ENCODE data around the gene SOX15.
"Not testable (repeated sequence)": the region's sequence is repeated elsewhere in the genome, so short reads cannot be mapped to it uniquely, and the experiment has no call there.

Gene SOX15

DNA sequence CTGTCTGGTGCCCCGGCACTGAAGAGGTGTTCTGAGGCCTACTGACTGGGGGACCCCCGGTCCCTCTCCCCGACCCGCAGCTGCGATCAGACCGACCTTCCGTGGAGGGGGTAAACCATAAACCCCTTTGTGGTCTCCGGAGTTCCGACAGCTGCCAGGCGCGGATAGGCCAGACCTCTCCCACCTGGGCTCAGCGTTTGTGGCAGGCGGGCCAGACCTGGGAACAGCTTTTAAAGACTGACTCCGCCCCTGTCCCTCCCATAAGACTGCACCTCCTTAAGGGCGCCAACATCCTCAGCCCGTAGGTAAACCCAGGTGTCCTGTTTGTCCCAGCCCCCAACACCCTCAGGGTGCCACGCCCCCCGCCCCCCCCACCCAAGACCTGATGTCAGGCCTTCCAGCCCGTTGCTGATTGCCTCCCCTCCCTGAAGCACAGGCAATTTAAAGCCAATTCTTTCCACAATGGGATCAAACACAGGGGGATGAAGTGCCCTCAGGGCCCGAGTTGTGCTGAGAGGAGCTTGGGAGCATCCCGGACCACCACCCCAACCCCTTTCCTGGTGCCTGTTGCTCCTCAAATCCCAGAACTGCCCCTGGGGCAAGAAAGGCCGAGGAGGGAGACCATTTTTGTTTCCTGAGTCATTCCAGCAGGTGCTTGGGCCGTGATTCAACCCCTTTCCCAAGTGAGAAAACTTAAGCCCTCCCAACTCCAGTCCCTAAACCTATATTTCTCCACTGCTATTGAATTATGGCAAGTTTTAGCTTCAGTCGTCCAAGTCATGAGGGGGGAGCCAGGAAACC lies at the start of gene SOX15:
Gene SOX15, minus strand, starts transcription at position 204 of the 801 bp plus-strand sequence. CDS start 418 bp downstream, outside the sequence.
- no peak for DNase-seq

DNA sequence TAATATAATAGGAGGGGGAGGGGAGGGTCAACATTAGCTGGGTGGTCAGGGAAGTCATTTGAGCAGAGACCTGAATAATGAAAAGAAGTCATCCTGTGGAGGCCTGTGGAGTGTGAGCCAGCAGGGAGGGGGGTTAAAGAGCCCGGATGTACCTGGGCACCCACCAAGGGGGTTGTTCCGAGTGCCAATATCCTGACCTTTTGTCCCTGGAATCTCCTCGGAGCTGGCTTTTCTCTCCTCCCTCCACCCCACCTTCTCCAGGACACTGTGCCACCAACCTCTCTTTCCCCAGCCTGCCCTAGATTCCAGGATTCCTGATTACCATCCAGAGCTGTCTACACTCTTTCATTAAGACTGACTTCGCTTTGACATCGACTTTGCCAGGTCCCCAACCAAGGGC lies 46.3 kb upstream of the SOX15 start:
- DNase-seq: no peak

DNA sequence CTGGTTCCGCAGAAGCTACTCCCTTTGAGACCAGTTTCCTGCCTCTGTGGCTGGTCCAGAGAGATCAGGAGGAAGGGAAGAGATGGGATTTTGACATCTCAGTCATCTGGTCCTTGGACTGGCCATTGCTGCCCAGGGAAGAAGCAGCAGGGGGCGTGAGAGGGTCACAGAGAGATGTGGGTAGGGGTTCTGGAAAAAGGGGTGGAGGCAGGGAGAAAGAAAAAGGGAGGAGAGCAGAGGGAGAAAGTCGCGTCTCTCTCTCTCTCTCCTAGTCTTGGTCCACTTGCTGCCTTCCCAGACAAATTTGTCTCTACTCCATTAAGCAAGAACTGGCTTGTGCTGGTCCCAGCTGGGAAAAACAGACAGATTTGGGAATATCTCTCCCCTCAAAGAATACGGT lies 44.5 kb upstream of the SOX15 start:
- DNase-seq: no peak

DNA sequence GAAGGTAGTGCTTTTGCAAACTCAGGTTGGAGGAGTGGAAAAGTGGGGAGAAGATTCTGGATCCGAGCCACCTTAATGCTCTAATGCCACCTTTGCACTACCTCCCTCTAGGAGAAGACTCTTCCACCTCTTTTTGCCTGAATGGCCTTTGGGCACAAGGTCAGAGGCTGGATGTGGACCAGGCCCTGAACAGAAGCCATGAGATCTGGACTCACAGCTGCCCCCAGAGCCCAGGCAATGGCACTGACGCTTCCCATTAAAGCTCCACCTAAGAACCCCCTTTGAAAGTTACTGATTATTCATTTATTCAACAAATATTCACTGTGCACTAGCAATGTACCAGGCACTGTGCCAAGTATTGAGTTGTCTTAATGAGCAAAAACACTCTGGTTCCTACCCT lies 43.2 kb upstream of the SOX15 start:
- no peak for DNase-seq

DNA sequence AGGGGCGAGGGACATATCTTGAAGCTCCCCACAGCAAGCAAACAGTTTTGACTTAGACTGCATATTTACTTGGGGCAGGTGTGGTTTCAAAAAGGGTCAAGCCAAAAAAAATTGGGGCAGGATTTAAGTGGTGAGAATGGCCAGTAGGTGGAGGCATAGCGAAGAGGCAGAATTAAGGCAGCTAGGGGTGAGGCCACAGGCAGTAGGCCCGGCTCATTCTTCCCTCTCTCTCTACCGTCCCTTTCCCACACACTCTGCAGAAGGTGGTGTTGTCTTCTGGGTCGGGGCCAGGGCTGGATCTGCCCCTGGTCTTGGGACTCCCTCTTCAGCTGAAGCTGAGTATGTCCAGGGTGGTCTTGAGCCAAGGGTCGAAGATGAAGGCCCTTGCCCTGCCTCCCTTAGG lies 42.6 kb upstream of the SOX15 start:
- no peak for DNase-seq

DNA sequence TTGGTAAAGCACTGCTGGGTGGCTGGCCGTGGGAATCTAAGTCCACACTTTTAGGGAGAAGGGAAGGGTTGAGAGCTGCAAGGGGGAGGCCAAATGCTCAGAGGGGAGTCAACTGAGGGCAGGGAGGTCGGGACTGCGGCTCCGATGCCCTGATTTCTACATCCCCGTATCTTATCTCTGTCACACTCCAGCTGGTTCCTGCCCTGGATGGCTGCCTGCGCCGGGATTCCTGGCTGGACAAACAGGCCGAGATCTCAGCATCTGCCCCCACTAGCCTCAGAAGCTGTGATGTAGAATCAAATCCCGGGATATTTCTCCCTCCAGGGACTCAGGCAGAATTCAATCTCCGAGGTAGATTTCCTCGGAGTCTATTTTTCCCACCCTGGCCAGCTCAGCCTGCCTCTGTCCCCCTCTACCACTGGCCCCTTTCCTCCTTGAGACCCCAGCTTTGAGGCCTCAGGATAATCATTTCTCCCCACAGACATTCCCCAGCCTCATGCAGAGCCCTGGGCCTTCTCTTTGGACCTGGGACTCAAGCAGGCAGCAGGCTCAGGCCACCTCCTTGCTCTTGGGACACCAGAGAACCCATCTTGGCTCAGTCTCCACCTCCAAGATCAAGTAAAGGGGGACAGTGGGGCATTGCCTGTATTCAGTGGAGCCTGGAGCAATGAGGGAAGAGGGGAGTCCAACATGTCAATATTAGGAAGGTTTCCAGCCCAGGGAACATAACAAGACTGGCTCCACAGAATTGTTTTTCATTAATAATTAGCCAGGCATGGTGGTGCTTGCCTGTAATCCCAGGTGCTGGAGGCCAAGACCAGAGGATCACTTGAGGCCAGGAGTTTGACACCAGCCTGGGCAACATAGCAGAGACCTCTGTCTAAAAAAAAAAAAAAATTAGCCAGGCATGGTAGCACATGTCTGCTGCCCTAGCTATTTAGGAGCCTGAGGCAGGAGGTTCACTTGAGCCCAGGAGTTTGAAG lies 41.8 kb upstream of the SOX15 start:
- no peak for DNase-seq

DNA sequence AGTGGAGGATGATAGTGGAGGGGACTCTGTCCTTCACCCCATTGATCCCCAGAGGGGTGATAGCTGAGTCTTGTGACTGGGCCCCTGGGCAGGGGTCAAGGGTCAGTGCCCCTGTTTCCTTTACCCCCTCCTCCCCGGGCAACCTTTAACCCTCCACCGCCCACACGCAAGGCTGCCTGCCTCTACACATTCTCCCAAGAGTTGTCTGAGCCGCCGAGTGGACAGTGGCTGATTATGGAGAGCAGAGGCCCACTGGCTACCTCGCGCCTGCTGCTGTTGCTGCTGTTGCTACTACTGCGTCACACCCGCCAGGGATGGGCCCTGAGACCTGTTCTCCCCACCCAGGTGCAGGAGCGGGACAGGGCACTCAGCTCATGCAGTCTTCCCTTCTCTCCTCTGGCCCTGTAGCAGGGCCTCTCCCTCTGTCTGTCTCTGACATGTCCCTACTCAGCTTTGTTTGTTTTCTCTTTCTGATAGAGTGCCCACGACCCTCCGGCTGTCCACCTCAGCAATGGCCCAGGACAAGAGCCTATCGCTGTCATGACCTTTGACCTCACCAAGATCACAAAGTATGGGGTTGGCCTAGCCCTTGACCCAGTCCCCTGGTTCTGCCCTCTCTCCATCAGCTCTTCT lies 40.2 kb upstream of the SOX15 start, which contains the start of gene SHBG:
Gene SHBG, plus strand, starts transcription at position 197 of the 633 bp plus-strand sequence. Its CDS starts 38 bp downstream, at position 235.
- no peak for DNase-seq

DNA sequence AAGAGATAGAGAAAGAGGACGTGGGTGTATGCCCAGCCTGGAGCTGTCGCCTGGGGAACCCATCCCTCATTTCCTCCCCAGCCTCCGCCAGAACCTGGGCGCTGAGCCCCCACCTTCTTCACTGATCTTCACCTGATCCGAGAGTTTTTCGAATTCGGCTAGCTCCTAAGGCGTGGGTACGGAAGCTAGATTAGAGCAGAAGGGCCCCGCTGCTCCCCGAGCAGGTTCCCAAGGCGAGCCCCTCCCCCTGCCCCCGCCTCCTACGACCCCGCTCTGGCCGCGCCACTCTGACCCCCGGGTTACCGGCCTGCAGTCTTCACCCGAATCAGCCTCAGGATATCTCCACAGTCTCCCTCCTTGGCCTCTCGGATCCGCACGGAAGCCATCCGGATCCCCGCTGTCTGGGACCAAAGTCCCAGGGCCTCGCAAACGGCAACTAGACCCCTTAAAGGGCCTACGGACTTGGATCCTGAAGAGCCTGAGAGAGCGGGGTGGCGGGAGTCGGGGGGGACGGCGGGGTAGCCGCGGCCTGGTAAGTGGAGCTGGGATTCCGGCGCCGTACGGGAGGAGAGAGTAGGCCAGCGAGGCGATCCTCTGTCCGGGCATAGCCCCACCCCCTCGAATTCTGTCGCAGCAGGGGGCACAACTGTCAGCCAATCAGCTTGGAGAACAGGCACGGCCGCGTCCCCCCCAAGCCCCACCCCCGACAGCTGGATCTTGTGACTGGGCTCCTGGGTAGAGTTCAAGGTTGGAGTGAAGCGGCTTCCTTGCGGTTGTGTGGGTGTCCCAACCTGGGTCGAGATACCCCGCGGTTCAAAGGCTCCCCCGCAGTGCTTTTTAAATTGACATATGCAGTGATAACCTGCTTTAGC lies 37.6 kb upstream of the SOX15 start, which contains the start of gene SAT2:
Gene SAT2, minus strand, starts transcription at position 572 of the 872 bp plus-strand sequence. Its CDS starts 186 bp downstream, at position 386.
- peak; percentile 76 for DNase-seq

DNA sequence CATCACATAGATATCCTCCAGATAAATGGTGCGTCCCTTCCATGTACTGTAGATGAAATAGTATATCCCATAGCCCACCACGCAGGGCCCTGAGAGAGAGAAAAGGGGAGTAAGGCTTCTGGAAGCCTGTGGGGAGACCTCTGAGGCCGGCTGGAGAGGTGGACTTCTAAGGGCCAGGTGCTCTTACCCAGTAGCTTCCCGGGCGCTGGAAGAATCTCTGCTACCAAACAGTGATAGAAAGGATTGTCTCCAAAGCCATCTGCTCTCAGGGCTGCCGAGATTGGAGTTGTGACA lies 37.0 kb upstream of the SOX15 start:
- no peak for DNase-seq

DNA sequence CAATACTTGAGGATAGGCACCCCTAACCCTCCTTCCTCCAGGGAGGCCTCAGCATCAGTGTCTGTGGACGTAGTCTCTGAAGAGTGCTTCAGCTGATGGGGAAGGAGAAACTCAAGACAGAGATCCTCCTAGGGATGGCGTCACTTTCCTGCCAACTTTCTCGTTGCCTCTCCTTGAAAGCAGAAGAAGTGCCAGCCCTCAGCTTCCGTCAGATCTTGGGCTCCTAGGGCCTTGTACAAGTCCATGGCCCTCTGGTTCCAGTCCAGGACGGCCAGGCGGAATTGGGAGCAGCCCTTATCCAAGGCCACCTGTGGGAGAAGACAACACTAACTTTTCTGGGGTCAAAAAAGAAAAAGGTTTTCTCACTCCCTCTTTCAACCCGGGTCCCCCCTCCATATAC lies 36.4 kb upstream of the SOX15 start:
- DNase-seq: no peak

DNA sequence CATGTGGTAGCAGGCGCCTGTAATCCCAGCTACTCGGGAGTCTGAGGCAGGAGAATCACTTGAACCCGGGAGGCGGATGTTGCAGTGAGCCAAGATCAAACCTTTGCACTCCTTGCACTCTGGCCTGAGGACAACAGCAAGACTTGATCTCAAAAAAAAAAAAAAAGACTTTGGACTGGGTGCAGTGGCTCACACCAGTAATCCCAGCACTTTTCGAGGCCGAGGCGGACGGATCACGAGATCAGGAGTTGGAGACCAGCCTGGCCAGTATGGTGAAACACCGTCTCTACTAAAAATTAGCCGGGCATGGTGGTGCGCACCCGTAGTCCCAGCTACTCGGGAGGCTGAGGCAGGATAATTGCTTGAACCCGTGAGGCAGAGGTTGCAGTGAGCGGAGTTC lies 35.9 kb upstream of the SOX15 start:
- not testable (repeated sequence) for DNase-seq

DNA sequence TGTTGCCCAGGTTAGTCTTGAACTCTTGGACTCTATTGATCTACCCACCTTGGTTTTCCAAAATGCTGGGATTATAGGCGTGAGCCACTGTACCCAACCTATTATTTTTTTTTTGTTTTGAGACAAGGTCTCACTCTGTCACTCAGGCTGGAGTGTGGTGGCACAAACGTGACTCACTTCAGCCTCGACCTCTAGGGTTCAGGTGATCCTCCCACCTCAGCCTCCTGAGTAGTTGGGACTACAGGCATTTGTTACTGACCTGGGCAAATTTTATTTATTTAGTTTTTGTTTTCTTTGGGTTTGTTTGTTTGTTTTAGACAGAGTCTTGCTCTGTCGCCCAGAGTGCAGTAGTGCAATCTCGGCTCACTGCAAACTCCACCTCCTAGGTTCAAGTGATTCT lies 33.8 kb upstream of the SOX15 start:
- no peak for DNase-seq

DNA sequence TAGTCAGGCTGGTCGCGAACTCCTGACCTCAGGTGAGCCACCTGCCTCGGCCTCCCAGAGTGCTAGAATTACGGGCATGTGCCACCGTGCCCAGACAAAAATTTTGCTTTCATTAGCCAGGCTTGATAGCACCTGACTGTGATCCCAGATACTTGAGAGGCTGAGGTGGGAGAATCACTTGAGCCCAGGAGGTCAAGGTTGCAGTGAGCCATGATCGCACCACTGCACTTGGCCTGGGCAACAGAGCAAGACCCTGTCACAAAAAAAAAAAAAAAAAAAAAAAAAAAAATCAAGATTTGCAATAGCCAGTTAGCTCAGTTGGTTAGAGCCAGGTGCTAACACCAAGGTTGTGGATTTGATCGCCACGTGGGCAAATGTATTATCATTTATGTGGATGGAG lies 30.9 kb upstream of the SOX15 start:
- DNase-seq: no peak

DNA sequence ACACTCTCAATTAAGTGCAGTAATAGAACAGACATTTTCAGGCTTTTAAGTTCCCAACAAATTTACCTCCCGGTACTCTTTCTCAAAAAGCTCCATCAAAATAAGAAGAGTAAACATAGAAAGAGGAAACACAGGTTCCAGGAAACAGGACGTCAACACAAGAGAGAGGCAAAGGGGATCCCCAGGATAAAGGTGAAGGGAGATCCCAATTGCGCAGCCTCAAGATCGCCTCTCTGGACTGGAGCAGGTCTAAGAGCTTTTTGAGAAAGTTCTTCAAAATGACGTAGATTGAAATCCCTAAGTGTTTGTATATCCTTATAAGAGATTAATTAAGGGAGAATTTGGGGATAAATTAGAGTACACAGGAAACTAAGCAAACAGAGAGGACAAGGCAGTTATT lies 28.7 kb upstream of the SOX15 start:
- DNase-seq: no peak

DNA sequence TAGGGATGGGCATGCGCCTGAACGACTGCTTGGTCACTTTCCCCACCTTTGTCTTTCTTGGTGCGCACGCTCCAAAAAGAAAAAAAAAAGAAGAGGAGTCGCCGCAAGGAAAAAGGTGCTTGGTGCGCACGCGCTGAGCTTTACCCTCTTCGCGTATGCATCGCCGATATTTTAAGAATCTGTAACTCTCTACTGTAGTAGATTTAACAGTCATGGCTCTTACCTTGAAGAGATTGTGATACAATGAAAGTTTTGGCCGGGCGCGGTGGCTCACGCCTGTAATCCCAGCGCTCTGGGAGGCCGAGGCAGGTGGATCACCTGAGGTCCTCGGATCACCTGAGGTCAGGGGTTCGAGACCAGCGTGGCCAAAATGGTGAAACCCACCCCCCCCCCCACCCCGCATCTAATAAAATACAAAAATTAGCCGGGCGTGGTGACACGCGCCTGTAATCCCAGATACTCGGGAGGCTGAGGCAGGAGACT lies 25.4 kb upstream of the SOX15 start:
- DNase-seq: no peak

DNA sequence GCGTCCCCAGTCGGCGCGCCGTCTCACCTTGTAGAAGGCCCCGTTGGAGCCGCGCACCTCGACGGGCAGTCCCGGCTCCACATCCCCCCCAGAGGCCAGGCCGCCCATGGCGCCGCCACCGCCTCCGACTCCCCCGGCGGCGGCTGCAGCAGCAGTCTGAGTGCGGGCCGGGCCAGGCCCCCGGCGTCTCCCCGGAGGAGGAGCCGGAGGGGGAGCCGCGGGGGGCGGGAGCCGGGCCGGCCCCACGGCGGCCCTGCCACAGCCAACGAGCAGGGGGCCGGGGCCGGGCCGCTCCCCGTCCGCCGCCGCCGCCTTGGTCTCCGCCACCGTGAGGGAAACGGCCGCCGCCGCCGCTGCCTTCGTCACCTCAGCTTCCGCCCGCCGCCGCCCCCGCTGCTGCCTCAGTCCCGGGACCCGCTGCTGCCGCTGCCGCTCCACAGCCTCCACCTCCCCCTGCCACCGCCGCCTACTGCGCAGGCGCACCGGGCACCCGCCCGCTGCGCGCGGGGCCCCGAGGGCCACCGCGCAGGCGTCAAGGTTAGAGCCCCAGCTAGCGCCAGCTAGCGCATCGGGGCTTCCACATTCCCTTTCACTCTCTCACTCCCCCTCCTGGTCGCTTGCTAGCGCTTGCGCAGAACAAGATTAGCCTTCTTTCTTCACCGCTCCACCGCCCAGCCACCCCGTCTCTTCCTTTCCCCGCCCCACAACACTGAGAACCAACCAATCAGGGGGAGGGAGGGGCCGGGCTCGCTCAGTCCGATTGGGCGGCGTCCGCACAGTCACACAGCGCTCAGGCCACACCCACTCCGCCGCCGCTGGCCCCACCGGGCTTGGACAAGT lies 24.8 kb upstream of the SOX15 start, which contains the start of gene FXR2:
Gene FXR2, minus strand, starts transcription at position 473 of the 840 bp plus-strand sequence. Its CDS starts 365 bp downstream, at position 108.
- DNase-seq: peak; percentile 99

DNA sequence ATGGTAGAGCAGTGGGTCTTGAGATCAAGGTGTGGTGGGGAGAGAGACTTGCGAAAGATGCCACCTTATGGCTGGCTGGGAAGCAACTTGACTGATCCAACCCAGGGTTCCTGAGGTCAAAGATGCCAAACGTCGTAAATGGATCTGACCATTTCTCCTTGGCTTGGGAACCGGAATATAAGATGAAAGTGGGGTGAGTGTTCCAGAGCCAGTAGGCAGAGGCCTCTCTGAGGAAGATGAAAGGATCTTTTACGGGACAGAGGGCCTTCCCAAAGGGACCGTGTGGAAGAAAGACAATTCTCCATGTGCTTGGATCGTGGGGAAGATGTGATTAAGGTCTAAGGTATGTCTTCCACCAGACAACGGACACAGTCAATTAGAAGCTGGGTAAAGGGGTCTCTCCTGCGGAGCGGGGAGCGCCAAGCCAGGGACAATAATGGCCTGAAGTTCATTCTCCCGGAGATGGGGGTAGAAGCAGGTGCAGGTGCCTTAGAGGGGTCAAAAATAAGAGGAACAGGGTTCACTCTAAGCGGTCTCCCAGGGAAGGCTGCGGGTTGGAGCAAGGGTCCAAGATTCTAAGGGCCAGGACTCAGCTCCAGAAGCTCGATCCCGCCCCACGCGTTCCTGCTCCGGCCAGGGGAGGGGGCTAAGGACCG lies 24.0 kb upstream of the SOX15 start:
- no peak for DNase-seq

DNA sequence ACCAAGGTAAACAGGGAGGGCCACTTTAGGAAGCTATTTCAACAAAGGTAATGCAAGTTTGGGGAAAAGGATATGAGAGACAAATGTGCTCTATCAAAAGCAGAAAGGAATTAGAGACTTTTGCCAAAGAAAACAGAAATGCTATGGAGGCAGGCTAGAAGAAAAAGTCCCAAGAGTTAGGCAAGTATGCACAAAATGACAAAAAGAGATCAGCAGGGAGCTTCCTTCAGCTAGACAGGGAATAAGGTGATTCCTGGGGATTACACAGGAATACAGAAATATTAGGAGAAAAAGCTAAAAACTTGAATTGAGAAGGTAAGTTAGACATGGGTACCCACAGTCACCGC lies 22.4 kb upstream of the SOX15 start:
- no peak for DNase-seq

DNA sequence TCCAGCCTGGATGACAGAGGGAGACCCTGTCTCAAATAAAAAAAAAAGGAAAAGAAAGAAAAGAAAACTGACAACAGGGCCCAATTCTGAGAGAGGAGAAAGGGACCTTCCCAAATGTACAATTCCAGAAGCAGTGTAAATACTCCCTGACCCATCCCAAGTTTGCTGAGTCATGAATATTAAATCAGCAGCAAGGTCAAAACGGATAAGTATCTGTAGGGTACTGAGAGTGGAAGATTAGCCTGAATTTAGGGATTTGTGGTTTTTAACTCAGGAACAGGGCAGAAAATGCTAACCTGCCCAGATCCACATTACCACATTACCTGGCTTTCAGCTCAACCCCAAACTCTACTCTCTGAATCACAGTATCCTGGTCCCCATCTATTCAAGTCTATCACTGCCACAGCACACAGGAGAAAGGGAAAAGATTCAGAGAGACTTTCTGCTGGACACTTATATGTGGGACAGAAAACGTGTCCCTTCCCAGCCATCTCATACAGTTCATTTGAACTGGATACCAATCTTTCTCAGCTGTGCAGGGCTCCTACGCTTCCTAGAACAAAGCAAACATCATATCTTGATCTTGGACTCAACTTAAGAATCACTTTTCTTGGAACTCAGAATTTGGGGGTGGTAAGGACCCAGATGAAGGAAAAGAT lies 21.9 kb upstream of the SOX15 start:
- no peak for DNase-seq

DNA sequence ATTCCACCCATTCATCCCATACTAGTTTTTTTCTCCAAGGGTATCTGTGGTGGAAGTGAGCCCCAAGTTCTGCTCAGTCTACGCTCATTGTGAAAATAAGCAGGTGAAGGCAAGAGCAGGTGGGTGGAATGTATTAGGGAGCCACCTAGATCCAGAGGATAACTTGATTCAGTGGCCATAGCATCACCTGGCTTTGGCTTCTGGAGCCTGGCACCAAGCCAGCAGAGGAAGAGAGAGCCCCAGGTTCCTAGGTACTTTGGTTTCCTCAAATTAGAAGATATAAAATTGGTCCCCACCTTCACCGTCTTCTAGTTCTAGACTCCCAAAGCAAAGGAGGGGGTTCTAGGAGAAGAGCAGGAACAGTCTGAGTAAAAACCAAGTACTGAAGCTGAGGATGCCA lies 20.7 kb upstream of the SOX15 start:
- DNase-seq: no peak
